Fibroblast of lung (primary cell): ENCODE results near the gene PACS2.

ENCODE experiments used
- CTCF ChIP-seq, 2 donors: IDR thresholded peaks in 1 of 2; conservative IDR thresholded peaks in 1 of 2; 1 replicate in 1 of 2; 2 replicates in 1 of 2; pipeline ENCODE4 v1.5.1; 2011 to 2012; ENCODE audit warnings: low read length in 2 of 2, control low read depth in 1 of 2, inconsistent platforms in 1 of 2, low read depth in 1 of 2, mild to moderate bottlenecking in 1 of 2
- EZH2 ChIP-seq: IDR thresholded peaks from 2 replicates; pipeline ENCODE4 v1.5.1; 2012; ENCODE audit warnings: low read length, control low read depth, mild to moderate bottlenecking; ENCODE audit errors: missing control alignments

- TF ChIP-seq CTCF (conservative IDR thresholded peaks at IDR 0.05 in 1 of 2, IDR thresholded peaks at IDR 0.05 in 1 of 2; ENCODE audit: low read depth in 1 of 2, low read length in 2 of 2) (no peak), EZH2 (no peak)
Measured at GRCh38 chr14:105324871-105325270, 10.3 kb downstream of the PACS2 start.
